Ovary (tissue), 9 donors: ENCODE measurements around the gene PLCB2. TPM values are rescaled to one million over a fixed set of nuclear protein-coding genes. Genes with fewer than 3 reads are reported as not detected.
A peak's percentile ranks its signal among the peaks of the same experiment; 100 is the strongest.

Experiments
- DNase-seq, 5 donors: peaks; one replicate each; pipeline ENCODE4 v3.0.0-alpha.2; 2019 to 2020
- H3K27ac ChIP-seq, 2 donors: fragments of 200-600 bp; one replicate each; pipeline versions ENCODE4 v1.5.1 to v1.8.0; 2019 to 2022
- H3K27me3 ChIP-seq: fragments of 200-600 bp; one replicate; pipeline ENCODE4 v1.8.0; 2022
- H3K36me3 ChIP-seq: fragments of 200-600 bp; sonication (generic); one replicate; pipeline ENCODE4 v1.5.1; 2019
- H3K4me1 ChIP-seq: one replicate; pipeline ENCODE4 v1.8.1; 2013; ENCODE audit warnings: mild to moderate bottlenecking, moderate library complexity; ENCODE audit not compliant: insufficient read depth
- H3K4me3 ChIP-seq: fragments of 200-600 bp; sonication (generic); one replicate; pipeline ENCODE4 v1.5.1; 2017
- H3K9me3 ChIP-seq, 2 donors: fragments of 200-600 bp in 1 of 2; sonication (generic) in 1 of 2; one replicate each; pipeline versions ENCODE4 v1.5.1 to v1.8.1; 2013 to 2019; ENCODE audit warnings: mild to moderate bottlenecking in 1 of 2, moderate library complexity in 1 of 2
- CTCF ChIP-seq, 3 donors: fragments of 450-650 bp in 2 of 3; fragments of 200-600 bp in 1 of 3; IDR thresholded peaks; one replicate each; pipeline versions ENCODE4 v1.5.1 to v1.8.0; 2016 to 2022; ENCODE audit warnings: antibody characterized with exemption in 3 of 3, mild to moderate bottlenecking in 1 of 3
- EP300 ChIP-seq: sonication (generic); formaldehyde crosslinking; IDR thresholded peaks from one replicate; pipeline ENCODE4 v1.6.1; 2017; ENCODE audit warnings: antibody characterized with exemption
- POLR2A ChIP-seq: fragments of 450-650 bp; IDR thresholded peaks from one replicate; pipeline ENCODE4 v1.6.1; 2017; ENCODE audit warnings: antibody characterized with exemption, mild to moderate bottlenecking, moderate library complexity
- WGBS, 3 donors: extraction: QIAGEN DNeasy Blood & Tissue Kit in 1 of 3; methylation state at CpG; one replicate each; pipeline versions ENCODE4 v1.1.5 to v1.1.7; 2013 to 2017; 5-methylcytosine and 5-hydroxymethylcytosine counted together
- intact Hi-C, 4 donors: fragments of 100-400 bp; cut with DNase I; formaldehyde crosslinking; loops; one replicate each; pipeline versions ENCODE4 v1.11.0 to v1.15.1; 2022 to 2023
- polyA plus RNA-seq, 2 donors: library from polyadenylated mRNA; stranded (reverse); fragments of 200-250 nt in 1 of 2; fragments of 350-450 nt in 1 of 2; fragmentation: Illumina TruSeq in 1 of 2; extraction: RNeasy Lipid Tissue Mini Kit (QIAGEN cat#74804) in 1 of 2; gene quantifications; one replicate each; pipeline ENCODE4 v1.2.3, GENCODE V29; 2013 to 2014
- total RNA-seq, 7 donors: library from RNA; depleted of rRNA in 2 of 7; stranded (reverse); fragments of >200 nt in 2 of 7; fragmentation: NEBNext Ultra II Directional in 3 of 7; extraction: Animal tissue kit (Norgen Biotek cat#: 25700) in 3 of 7; gene quantifications; one replicate each; pipeline versions ENCODE4 v1.1.0 to v1.2.4, GENCODE V29; 2016 to 2023
- donor health status: DM: no; HTN: no; CAD: no; lungs with moderate emphysema.
- donor health status: DM: no; HTN: no; CAD: no.
- donor health status: Bipolar disorder and iron deficiency.
- donor health status: DM: yes; HTN: yes; CAD: no.
- donor health status: DM: no; HTN: no; CAD: no.
- donor health status: DM: yes; HTN: yes; CAD: no.

Gene PLCB2
- total and polyA plus RNA-seq, 9 donors: 1.9 to 13.9 (median 6.0) TPM

DNA sequence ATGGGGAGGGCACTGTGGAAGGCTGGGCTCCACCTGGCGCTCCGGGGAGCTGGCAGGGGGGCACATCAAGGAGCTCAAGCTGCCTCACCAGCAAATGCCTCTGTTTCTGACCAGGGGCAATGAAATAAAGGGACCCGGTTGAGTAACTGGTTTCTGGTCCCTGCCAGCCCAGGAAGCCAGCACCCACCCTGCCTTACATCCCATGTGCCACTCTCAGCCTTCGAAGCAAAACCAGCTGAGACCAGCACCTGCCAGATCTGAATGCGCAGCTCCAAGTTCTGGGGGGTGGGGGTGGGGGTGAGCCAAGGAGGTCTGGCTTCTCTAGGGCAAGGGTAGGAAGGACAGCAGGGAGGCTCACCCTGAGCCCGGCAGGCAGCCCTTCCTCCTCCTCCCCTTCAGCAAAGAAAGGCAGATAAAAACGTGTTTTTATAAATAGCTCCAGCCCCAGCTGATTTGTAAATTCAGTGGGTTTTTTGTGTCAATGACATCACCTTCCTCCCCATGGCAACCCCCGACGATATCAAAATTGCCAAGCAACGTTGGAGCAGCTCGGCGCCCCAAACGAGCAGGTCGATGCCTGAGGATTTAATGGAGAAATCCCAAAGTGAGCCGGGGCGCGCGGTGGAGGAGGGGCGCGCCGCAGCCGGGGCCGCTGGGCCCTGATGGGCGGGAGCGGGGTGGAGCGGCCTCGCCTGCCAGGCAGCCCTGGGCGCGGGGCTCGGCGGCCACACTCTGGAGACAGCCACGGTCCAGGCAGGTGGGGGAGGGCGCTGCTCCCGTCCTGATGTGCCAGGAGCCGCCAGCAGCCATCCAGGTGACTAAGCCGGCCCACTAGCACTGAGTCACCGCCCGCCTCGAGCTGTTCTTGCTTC, 69.0 kb downstream of the PLCB2 start, which contains the start of gene PAK6:
Gene PAK6 (plus strand): TSS at position 532 of the 872 bp plus-strand sequence. CDS start 25,723 bp downstream, outside the sequence.
- Histone ChIP-seq H3K9me3 (no peaks in the 10 kb centered on the region), H3K27ac (no peak within 1 kb of the TSS), H3K4me3 (peak within 1 kb of the TSS; percentile 12), H3K36me3 (no peaks in the 10 kb centered on the region), H3K27me3 (no peaks in the 10 kb centered on the region), H3K4me1 (no peaks in the 10 kb centered on the region)
- intact Hi-C loops: no loop called here
- peak in 4 of 5 donors; percentile 23 to 58 (median 48) for DNase-seq
- TF ChIP-seq EP300 (no peak), CTCF (IDR thresholded peaks at IDR 0.05) (no peak), POLR2A (no peak)
- 4 to 5% (median 4%) methylated on average over 39 of the region's 39 CpGs for WGBS, 3 donors

Other genes starting within 250 kb of the PLCB2 start
- gene BMF, start 199.1 kb downstream of the PLCB2 start, total RNA-seq: 10 to 100 TPM in 6 of 7 donors, 1 to 10 TPM in 1; 5.7 to 26.5 (median 20.3) TPM
- 10 to 100 TPM; 12.7 to 14.3 TPM for gene BMF, start 199.1 kb downstream of the PLCB2 start, polyA plus RNA-seq
- 1 to 10 TPM in 3 of 7 donors, under 1 TPM in 3, not detected in 1; 0.43 to 2.4 (median 1.1) TPM for gene BUB1B, start 146.9 kb downstream of the PLCB2 start, total RNA-seq
- gene BUB1B, start 146.9 kb downstream of the PLCB2 start, polyA plus RNA-seq: 1 to 10 TPM; 1.0 to 1.4 TPM
- 1 to 10 TPM in 6 of 7 donors, under 1 TPM in 1; 0.36 to 6.7 (median 1.6) TPM for gene PAK6, start 68.9 kb downstream of the PLCB2 start, total RNA-seq
- under 1 TPM; 0.47 to 0.52 TPM for gene PAK6, start 68.9 kb downstream of the PLCB2 start, polyA plus RNA-seq
- gene ANKRD63, start 24.9 kb downstream of the PLCB2 start, total RNA-seq: under 1 TPM in 1 of 7 donors, not detected in 6; 0.27 TPM
- gene ANKRD63, start 24.9 kb downstream of the PLCB2 start, polyA plus RNA-seq: not detected
- gene INAFM2, start 15.8 kb upstream of the PLCB2 start, total RNA-seq: 10 to 100 TPM in 6 of 7 donors, 1 to 10 TPM in 1; 8.1 to 50.6 (median 30.6) TPM
- gene INAFM2, start 15.8 kb upstream of the PLCB2 start, polyA plus RNA-seq: 10 to 100 TPM in 1 of 2 donors, 1 to 10 TPM in 1; 7.4 to 31.2 TPM
- gene CCDC9B, start 33.0 kb upstream of the PLCB2 start, total RNA-seq: 10 to 100 TPM in 4 of 7 donors, 1 to 10 TPM in 3; 1.8 to 22.2 (median 12.7) TPM
- 1 to 10 TPM; 2.9 to 4.3 TPM for gene CCDC9B, start 33.0 kb upstream of the PLCB2 start, polyA plus RNA-seq
- 1 to 10 TPM in 1 of 7 donors, not detected in 6; 4.5 TPM for gene PHGR1, start 43.1 kb upstream of the PLCB2 start, total RNA-seq
- gene PHGR1, start 43.1 kb upstream of the PLCB2 start, polyA plus RNA-seq: under 1 TPM in 1 of 2 donors, not detected in 1; 0.96 TPM
- 10 to 100 TPM in 1 of 7 donors, 1 to 10 TPM in 3, under 1 TPM in 1, not detected in 2; 0.48 to 12.9 (median 1.5) TPM for gene DISP2, start 50.3 kb upstream of the PLCB2 start, total RNA-seq
- 1 to 10 TPM; 2.3 to 8.2 TPM for gene DISP2, start 50.3 kb upstream of the PLCB2 start, polyA plus RNA-seq
- 1 to 10 TPM; 6.0 to 7.9 (median 6.6) TPM for gene KNSTRN, start 74.8 kb upstream of the PLCB2 start, total RNA-seq
- gene KNSTRN, start 74.8 kb upstream of the PLCB2 start, polyA plus RNA-seq: 10 to 100 TPM in 1 of 2 donors, 1 to 10 TPM in 1; 5.8 to 10.7 TPM
- 100 to 1,000 TPM in 1 of 7 donors, 10 to 100 TPM in 6; 51.5 to 105 (median 91.7) TPM for gene IVD, start 97.9 kb upstream of the PLCB2 start, total RNA-seq
- 10 to 100 TPM; 53.2 to 98.4 TPM for gene IVD, start 97.9 kb upstream of the PLCB2 start, polyA plus RNA-seq
- gene BAHD1, start 133.0 kb upstream of the PLCB2 start, total RNA-seq: 10 to 100 TPM; 16.0 to 67.3 (median 45.7) TPM
- gene BAHD1, start 133.0 kb upstream of the PLCB2 start, polyA plus RNA-seq: 10 to 100 TPM; 14.8 to 21.2 TPM
- 10 to 100 TPM in 6 of 7 donors, 1 to 10 TPM in 1; 8.2 to 28.3 (median 23.8) TPM for gene CHST14, start 163.0 kb upstream of the PLCB2 start, total RNA-seq
- 10 to 100 TPM; 19.9 to 25.8 TPM for gene CHST14, start 163.0 kb upstream of the PLCB2 start, polyA plus RNA-seq